Measurements from ENCODE around the gene EMP2. TPM values are rescaled to one million over a fixed set of nuclear protein-coding genes. Genes with fewer than 3 reads are reported as not detected.

The EMP2 gene
- polyA plus RNA-seq, 1 experiment: 57.8 TPM

DNA sequence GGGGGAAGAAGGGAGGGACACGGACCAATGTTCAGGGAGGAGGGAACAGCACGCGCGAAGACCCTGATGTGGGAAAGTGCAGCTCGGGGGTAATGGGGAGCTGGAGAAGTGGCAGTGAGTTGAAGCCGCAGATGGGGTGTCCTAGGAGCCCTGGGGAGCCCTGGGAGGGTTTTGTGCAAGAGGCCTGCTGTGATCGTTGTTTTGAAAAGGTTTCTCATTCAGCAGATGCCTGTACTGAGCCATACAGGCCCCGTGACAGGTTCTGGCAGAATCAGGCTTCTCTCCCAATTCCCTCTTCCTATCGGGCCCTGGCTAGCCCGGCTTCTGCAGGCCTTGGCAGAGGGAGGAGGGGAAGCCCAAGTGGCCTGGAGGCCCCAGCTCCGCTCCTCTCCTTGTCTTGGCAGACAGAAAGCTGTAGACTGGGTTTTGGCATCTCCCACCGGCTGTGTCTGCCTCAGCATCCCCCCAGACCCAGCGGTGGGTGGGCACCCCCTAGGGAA lies 38.4 kb upstream of the EMP2 start:
- Histone ChIP-seq H3K27me3 (ENCODE audit: control insufficient read depth, insufficient read depth, low read length) (no peaks in the 10 kb centered on the region), H3K36me3 (ENCODE audit: control insufficient read depth, insufficient read depth, low read length) (no peaks in the 10 kb centered on the region), H3K4me3 (ENCODE audit: low read depth, low read length) (no peak overlapping the region)
- no peak for DNase-seq (ENCODE audit: low read depth)
- ChIA-PET CTCF (no interaction called here), POLR2A (no interaction called here)
- TF ChIP-seq, protein P1, sequence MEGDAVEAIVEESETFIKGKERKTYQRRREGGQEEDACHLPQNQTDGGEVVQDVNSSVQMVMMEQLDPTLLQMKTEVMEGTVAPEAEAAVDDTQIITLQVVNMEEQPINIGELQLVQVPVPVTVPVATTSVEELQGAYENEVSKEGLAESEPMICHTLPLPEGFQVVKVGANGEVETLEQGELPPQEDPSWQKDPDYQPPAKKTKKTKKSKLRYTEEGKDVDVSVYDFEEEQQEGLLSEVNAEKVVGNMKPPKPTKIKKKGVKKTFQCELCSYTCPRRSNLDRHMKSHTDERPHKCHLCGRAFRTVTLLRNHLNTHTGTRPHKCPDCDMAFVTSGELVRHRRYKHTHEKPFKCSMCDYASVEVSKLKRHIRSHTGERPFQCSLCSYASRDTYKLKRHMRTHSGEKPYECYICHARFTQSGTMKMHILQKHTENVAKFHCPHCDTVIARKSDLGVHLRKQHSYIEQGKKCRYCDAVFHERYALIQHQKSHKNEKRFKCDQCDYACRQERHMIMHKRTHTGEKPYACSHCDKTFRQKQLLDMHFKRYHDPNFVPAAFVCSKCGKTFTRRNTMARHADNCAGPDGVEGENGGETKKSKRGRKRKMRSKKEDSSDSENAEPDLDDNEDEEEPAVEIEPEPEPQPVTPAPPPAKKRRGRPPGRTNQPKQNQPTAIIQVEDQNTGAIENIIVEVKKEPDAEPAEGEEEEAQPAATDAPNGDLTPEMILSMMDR (IDR thresholded peaks at IDR 0.05; ENCODE audit: insufficient read depth, low read depth, low read length): no peak

DNA sequence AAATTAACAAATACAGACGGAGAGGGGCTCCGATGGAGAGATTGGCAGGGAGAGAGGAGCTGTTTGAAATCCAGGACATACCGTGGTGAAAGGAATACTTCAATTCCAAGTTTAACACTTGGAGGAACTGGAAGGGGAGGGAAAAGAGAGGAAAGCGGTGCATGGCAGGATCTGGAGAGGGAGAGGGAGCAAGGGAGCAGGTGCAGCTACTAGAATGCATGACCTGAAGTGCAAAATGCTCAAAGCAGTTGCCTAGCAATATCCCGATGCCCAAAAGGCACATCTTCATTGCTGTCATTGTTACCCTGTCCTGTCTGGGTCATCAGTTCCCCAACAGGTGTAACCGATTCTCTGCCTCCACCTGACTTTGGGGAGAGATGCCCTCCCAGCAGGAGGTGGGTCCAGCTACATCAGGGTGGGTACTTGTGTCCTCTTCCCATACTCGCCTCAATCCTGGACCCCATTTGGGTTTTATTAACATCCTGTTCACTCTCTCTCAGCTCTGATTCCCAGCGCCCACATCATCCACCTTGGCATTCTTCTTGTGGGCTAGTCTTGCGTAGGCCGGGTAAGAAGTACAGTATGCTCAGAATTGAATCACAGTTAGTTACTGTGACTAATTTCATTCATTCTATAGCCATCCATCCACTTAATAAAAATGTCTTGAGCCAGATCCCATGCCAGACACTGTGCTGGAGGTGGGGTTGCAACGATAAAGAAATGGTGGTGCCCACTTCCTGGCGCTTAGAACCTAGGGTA lies 37.4 kb upstream of the EMP2 start:
- ChIA-PET CTCF (no interaction called here), POLR2A (no interaction called here)
- TF ChIP-seq, protein P1 (IDR thresholded peaks at IDR 0.05; ENCODE audit: insufficient read depth, low read depth, low read length): no peak
- H3K27me3 ChIP-seq (ENCODE audit: control insufficient read depth, insufficient read depth, low read length): no peaks in the 10 kb centered on the region
- H3K36me3 ChIP-seq (ENCODE audit: control insufficient read depth, insufficient read depth, low read length): no peaks in the 10 kb centered on the region
- no peak for DNase-seq (ENCODE audit: low read depth)
- no peak overlapping the region for H3K4me3 ChIP-seq (ENCODE audit: low read depth, low read length)

DNA sequence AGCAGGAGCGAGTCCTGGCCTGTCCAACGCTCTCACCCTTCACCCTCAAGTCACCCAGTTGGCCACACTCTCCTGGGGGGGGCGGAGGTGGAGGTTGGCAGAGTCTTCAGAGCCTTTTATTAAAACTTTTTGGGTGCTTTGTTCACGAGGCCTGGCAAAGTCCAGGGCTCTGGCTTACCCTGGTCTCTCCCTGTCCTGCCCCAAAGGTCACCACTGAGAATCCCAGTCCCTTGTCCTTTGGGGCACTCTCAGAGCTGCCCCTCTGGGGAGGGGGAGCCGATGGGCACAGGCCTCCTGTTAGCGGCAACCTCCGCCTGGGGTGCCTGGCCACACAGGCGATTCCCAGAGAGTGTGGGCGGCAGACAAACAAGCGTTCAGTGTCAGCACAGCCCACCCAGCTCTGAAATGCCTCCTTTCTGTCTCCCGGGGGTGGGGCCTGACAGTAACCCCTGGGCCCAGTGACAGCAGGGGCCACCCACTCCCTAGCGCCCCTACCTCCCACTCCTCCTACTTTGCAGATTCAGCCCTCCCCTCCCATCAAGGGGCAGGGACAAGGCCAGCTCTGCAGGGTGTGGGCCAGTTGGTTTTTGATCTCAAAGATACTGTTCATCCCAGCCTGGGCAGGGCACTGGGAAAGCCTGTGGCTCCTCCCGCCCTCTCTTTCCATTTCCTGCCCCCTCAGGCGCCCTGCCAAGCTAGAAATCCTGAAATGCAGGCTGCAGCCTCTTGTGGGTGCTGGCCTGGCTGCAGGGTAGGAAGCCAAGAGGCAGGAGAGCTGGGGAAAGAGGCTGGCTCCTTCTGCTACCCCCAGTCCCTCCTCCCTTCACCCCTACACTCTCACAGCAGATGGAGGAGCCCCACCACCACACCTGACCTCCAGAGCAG lies 36.6 kb upstream of the EMP2 start:
- Histone ChIP-seq H3K36me3 (ENCODE audit: control insufficient read depth, insufficient read depth, low read length) (no peaks in the 10 kb centered on the region), H3K27me3 (ENCODE audit: control insufficient read depth, insufficient read depth, low read length) (no peaks in the 10 kb centered on the region), H3K4me3 (ENCODE audit: low read depth, low read length) (no peak overlapping the region)
- TF ChIP-seq, protein P1 (IDR thresholded peaks at IDR 0.05; ENCODE audit: insufficient read depth, low read depth, low read length): peak; percentile 15; the same call in 1 of the 2 replicates
- ChIA-PET CTCF (interaction anchor here (1.0 kb wide), 1 partner anchor 1491 kb away, joined by 4 read pairs; no protein-coding TSS in a partner anchor), POLR2A (no interaction called here)
- DNase-seq (ENCODE audit: low read depth): no peak

DNA sequence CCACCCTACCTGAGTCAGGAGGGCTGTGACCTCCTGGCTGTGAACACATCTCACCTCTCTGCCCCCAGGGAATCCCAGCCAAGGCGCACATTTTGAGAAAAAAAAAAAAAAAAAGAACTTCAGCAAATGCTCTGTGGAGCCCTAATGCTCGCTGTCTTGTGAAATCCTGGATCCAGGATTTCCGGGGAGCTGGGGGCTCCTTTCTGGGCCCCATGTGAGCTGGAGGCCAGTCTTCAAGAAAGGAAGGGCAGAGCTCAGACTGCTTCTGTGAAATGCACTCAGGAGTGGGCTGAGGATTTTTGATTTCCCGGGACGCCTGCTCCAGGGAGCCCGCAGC lies 36.0 kb upstream of the EMP2 start:
- TF ChIP-seq, protein P1 (IDR thresholded peaks at IDR 0.05; ENCODE audit: insufficient read depth, low read depth, low read length): no peak
- CTCF ChIA-PET: interaction anchor here (1.0 kb wide), 1 partner anchor 1490 kb away, joined by 4 read pairs; no protein-coding TSS in a partner anchor
- POLR2A ChIA-PET: no interaction called here

DNA sequence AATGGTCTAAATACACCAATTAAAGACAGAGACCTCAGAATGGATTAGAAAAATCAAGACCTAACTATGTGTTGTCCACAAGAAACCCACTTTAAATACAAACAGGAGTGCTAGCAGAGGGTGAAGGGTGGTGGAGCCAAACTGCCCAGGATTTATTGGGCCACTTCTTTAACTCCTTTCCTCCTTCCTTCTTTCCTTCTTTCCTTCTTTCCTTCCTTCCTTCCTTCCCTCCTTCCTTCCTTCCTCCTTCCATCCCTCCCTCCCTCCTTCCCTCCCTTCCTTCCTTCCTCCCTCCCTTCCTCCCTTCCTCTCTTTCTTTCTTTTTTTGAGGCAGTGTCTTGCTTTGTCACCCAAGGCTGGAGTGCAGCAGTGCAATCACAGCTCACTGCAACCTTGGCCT lies 34.3 kb upstream of the EMP2 start:
- no peak for DNase-seq (ENCODE audit: low read depth)
- ChIA-PET CTCF (interaction anchor here (1.1 to 1.5 kb wide), 2 partner anchors 34 to 36 kb away, joined by 3 to 6 read pairs; partner anchors contain the start of gene EMP2), POLR2A (no interaction called here)
- TF ChIP-seq, protein P1 (IDR thresholded peaks at IDR 0.05; ENCODE audit: insufficient read depth, low read depth, low read length): no peak
- H3K4me3 ChIP-seq (ENCODE audit: low read depth, low read length): no peak overlapping the region
- no peaks in the 10 kb centered on the region for H3K27me3 ChIP-seq (ENCODE audit: control insufficient read depth, insufficient read depth, low read length)
- no peaks in the 10 kb centered on the region for H3K36me3 ChIP-seq (ENCODE audit: control insufficient read depth, insufficient read depth, low read length)

More for the DNA sequence above, 36.0 kb upstream of the EMP2 start:
- DNase-seq (ENCODE audit: low read depth): no peak
- Histone ChIP-seq H3K27me3 (ENCODE audit: control insufficient read depth, insufficient read depth, low read length) (no peaks in the 10 kb centered on the region), H3K4me3 (ENCODE audit: low read depth, low read length) (no peak overlapping the region), H3K36me3 (ENCODE audit: control insufficient read depth, insufficient read depth, low read length) (no peaks in the 10 kb centered on the region)

Data from BJ (cell line).